ENCODE data around the gene PRTG. TPM values are rescaled to one million over a fixed set of nuclear protein-coding genes. Genes with fewer than 3 reads are reported as not detected.

The PRTG gene
- polyA plus RNA-seq, 1 donor (not counting 4 experiments of a cell fraction or from before 2014, with no cell fraction given), result not detected

DNA sequence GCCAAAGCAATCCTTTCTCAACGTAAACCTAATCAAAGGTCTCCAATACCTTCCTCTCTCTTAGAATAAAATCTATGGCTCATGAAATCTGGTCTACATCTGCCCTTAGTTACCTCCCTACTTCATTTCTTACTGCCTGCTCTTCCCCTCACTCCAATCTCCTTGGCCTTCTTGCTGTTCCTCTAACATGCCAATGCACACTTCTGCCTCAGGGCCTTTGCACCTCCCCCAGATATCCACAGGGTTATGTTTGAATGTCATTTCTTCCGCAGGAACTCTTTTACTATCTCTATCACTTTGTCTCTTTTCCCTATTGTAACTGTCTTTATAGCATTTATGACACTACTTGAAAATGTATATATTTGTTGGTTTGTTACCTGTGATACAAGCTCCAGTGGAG, 110.5 kb downstream of the PRTG start:
- no peaks in the 10 kb centered on the region for H3K9me3 ChIP-seq (ENCODE audit: control insufficient read depth, low read depth, low read length)
- FAIRE-seq, result no peak

GRCh38 chr15:55630858-55631257, 112.1 kb downstream of the PRTG start:
- no peak overlapping the region for H3K4me2 ChIP-seq (ENCODE audit: control insufficient read depth, extremely low read depth, insufficient read depth, low read depth, low read length)
- H3K36me3 ChIP-seq (ENCODE audit: control insufficient read depth in 2 of 2, extremely low read depth in 1 of 2, insufficient read depth in 2 of 2, low read length in 2 of 2), result no peaks in the 10 kb centered on the region
- H3K27ac ChIP-seq (ENCODE audit: control insufficient read depth, insufficient read depth, low read length), result no peak overlapping the region
- no peak overlapping the region for H2AFZ ChIP-seq (ENCODE audit: control insufficient read depth, low read length)
- H3K79me2 ChIP-seq (ENCODE audit: control insufficient read depth, insufficient read depth, low read length), result no peaks in the 10 kb centered on the region
- FAIRE-seq, result no peak
- peaks cover 6% of the 10 kb centered on the region for H3K4me1 ChIP-seq (ENCODE audit: control insufficient read depth, extremely low read depth, insufficient read depth, low read length)
- no peak overlapping the region for H3K4me3 ChIP-seq (ENCODE audit: control insufficient read depth in 2 of 3, extremely low read depth in 1 of 3, insufficient read depth in 2 of 3, low read depth in 1 of 3, low read length in 3 of 3)
- H3K27me3 ChIP-seq (ENCODE audit: control insufficient read depth, extremely low read depth, insufficient read depth, low read length), result no peaks in the 10 kb centered on the region
- no peak for DNase-seq (ENCODE audit: low read depth, low spot score)
- H3K9me3 ChIP-seq (ENCODE audit: control insufficient read depth, low read depth, low read length), result no peaks in the 10 kb centered on the region
- no peaks in the 10 kb centered on the region for H3K9me1 ChIP-seq (ENCODE audit: control insufficient read depth, extremely low read depth, insufficient read depth, low read length)
- TF ChIP-seq CTCF (optimal IDR thresholded peaks at IDR 0.05 in 1 of 3, IDR thresholded peaks at IDR 0.05 in 1 of 3, conservative IDR thresholded peaks at IDR 0.05 in 1 of 3; ENCODE audit: extremely low read depth in 1 of 3, insufficient read depth in 2 of 3, low read length in 3 of 3), result no peak
- no peak for TF ChIP-seq EZH2 (IDR thresholded peaks at IDR 0.05; ENCODE audit: low read length)
- no peak overlapping the region for H3K9ac ChIP-seq (ENCODE audit: control insufficient read depth, extremely low read depth, insufficient read depth, low read length)
- dilution Hi-C loops (cut with MboI; ENCODE audit: extremely low pct_ligation_motif_present, low sequenced_read_pairs), result no loop called here
- H4K20me1 ChIP-seq (ENCODE audit: control insufficient read depth, extremely low read depth, insufficient read depth, low read length), result no peaks in the 10 kb centered on the region

More for the DNA sequence above, 110.5 kb downstream of the PRTG start:
- Histone ChIP-seq H3K27me3 (ENCODE audit: control insufficient read depth, extremely low read depth, insufficient read depth, low read length) (no peaks in the 10 kb centered on the region), H3K79me2 (ENCODE audit: control insufficient read depth, insufficient read depth, low read length) (no peaks in the 10 kb centered on the region), H4K20me1 (ENCODE audit: control insufficient read depth, extremely low read depth, insufficient read depth, low read length) (no peaks in the 10 kb centered on the region), H3K27ac (ENCODE audit: control insufficient read depth, insufficient read depth, low read length) (no peak overlapping the region), H3K4me1 (ENCODE audit: control insufficient read depth, extremely low read depth, insufficient read depth, low read length) (peaks cover 5% of the 10 kb centered on the region), H3K9me1 (ENCODE audit: control insufficient read depth, extremely low read depth, insufficient read depth, low read length) (no peaks in the 10 kb centered on the region), H3K36me3 (ENCODE audit: control insufficient read depth in 2 of 2, extremely low read depth in 1 of 2, insufficient read depth in 2 of 2, low read length in 2 of 2) (no peaks in the 10 kb centered on the region), H3K4me2 (ENCODE audit: control insufficient read depth, extremely low read depth, insufficient read depth, low read depth, low read length) (no peak overlapping the region), H3K4me3 (ENCODE audit: control insufficient read depth in 2 of 3, extremely low read depth in 1 of 3, insufficient read depth in 2 of 3, low read depth in 1 of 3, low read length in 3 of 3) (no peak overlapping the region), H2AFZ (ENCODE audit: control insufficient read depth, low read length) (no peak overlapping the region), H3K9ac (ENCODE audit: control insufficient read depth, extremely low read depth, insufficient read depth, low read length) (no peak overlapping the region)
- no peak for DNase-seq (ENCODE audit: low read depth, low spot score)
- dilution Hi-C loops (cut with MboI; ENCODE audit: extremely low pct_ligation_motif_present, low sequenced_read_pairs), result no loop called here
- TF ChIP-seq CTCF (optimal IDR thresholded peaks at IDR 0.05 in 1 of 3, IDR thresholded peaks at IDR 0.05 in 1 of 3, conservative IDR thresholded peaks at IDR 0.05 in 1 of 3; ENCODE audit: extremely low read depth in 1 of 3, insufficient read depth in 2 of 3, low read length in 3 of 3) (no peak), EZH2 (IDR thresholded peaks at IDR 0.05; ENCODE audit: low read length) (no peak)
